Neutrophil (primary cell): Measurements from ENCODE around the gene MINDY4B.

ENCODE experiments used
- H3K27ac ChIP-seq: fragments of 200-600 bp; sonication (generic); 2 replicates; pipeline ENCODE4 v1.5.1; 2016; ENCODE audit warnings: mild to moderate bottlenecking, moderate library complexity
- H3K27me3 ChIP-seq: fragments of 200-600 bp; sonication (generic); 2 replicates; pipeline ENCODE4 v1.6.0; 2016; ENCODE audit warnings: mild to moderate bottlenecking
- H3K36me3 ChIP-seq: fragments of 200-600 bp; sonication (generic); 2 replicates; pipeline ENCODE4 v1.5.1; 2017
- H3K4me1 ChIP-seq, 2 experiments: fragments of 200-600 bp in 1 of 2; sonication (generic) in 1 of 2; 1 replicate in 1 of 2; 2 replicates in 1 of 2; pipeline versions ENCODE4 v1.5.1 to v1.6.1; 2013 to 2016; ENCODE audit warnings: low read depth in 1 of 2, low read length in 1 of 2, mild to moderate bottlenecking in 1 of 2, moderate library complexity in 1 of 2; ENCODE audit not compliant: control insufficient read depth in 1 of 2, insufficient read depth in 1 of 2
- H3K4me3 ChIP-seq, 2 experiments: fragments of 200-600 bp in 1 of 2; sonication (generic) in 1 of 2; 1 replicate in 1 of 2; 2 replicates in 1 of 2; pipeline ENCODE4 v1.5.1; 2013 to 2016; ENCODE audit warnings: low read depth in 1 of 2, low read length in 1 of 2, mild to moderate bottlenecking in 1 of 2, moderate library complexity in 1 of 2
- H3K9me3 ChIP-seq: fragments of 200-600 bp; sonication (generic); 2 replicates; pipeline ENCODE4 v1.5.1; 2016
- TF ChIP-seq, protein P1 (sequence below): fragments of 200-600 bp; sonication (generic); IDR thresholded peaks from 2 replicates; pipeline ENCODE4 v1.5.1; 2016; ENCODE audit warnings: antibody characterized with exemption

MINDY4B gene

GRCh38 chr3:150925751-150926201 lies 20.5 kb upstream of the MINDY4B start:
- Histone ChIP-seq H3K27me3 (no peaks in the 10 kb centered on the region), H3K27ac (peak overlapping the region; percentile 64), H3K9me3 (no peaks in the 10 kb centered on the region), H3K4me1 (peaks cover 14 to 24% of the 10 kb centered on the region in 2 experiments), H3K36me3 (no peaks in the 10 kb centered on the region), H3K4me3 (peak overlapping the region; percentile 50 to 65)
- TF ChIP-seq, protein P1, sequence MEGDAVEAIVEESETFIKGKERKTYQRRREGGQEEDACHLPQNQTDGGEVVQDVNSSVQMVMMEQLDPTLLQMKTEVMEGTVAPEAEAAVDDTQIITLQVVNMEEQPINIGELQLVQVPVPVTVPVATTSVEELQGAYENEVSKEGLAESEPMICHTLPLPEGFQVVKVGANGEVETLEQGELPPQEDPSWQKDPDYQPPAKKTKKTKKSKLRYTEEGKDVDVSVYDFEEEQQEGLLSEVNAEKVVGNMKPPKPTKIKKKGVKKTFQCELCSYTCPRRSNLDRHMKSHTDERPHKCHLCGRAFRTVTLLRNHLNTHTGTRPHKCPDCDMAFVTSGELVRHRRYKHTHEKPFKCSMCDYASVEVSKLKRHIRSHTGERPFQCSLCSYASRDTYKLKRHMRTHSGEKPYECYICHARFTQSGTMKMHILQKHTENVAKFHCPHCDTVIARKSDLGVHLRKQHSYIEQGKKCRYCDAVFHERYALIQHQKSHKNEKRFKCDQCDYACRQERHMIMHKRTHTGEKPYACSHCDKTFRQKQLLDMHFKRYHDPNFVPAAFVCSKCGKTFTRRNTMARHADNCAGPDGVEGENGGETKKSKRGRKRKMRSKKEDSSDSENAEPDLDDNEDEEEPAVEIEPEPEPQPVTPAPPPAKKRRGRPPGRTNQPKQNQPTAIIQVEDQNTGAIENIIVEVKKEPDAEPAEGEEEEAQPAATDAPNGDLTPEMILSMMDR: peak; percentile 38

DNA sequence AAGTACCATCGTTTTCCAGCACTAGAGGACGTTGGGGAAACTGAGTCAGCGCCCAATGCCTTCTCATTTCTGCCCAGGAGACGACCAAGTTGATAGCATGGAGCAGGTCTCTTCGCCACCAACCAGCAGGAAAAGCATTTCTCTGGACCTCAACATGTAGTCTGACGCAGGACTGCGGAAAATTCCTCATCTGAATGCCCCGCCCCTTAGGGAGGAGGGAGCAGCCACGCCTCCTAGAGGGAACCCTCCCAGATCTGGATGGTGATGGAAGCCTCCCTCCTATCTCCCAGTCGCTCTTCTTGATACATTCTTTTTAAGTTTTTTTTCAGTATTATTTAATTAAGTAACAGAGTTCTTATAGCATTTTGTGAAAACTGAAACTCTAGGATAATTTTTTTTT lies 17.4 kb upstream of the MINDY4B start:
- TF ChIP-seq, protein P1: no peak
- Histone ChIP-seq H3K9me3 (no peaks in the 10 kb centered on the region), H3K36me3 (no peaks in the 10 kb centered on the region), H3K27me3 (no peaks in the 10 kb centered on the region), H3K4me1 (peaks cover 14 to 24% of the 10 kb centered on the region in 2 experiments), H3K27ac (no peak overlapping the region), H3K4me3 (no peak overlapping the region)

DNA sequence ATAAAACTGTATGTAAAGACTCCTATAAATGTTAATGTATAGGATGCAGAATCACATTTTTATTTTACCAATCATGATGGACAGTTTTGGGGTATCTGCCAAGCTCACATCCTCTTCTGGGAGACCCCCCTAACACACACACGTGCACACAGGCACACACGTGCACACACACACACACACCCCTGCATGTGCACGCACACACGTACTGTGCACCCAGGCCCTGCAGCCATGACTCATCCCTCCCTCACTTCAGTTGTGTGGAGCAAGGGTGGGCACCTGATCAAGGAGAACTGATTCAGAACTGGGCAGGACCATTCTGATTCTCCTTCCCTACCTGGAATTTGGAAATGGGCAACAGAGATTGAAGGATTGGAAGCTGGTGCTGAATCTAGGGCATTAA lies 16.0 kb upstream of the MINDY4B start:
- Histone ChIP-seq H3K4me3 (no peak overlapping the region), H3K27ac (no peak overlapping the region), H3K36me3 (no peaks in the 10 kb centered on the region), H3K9me3 (no peaks in the 10 kb centered on the region), H3K4me1 (peaks cover 14 to 21% of the 10 kb centered on the region in 2 experiments), H3K27me3 (no peaks in the 10 kb centered on the region)
- TF ChIP-seq, protein P1: no peak

GRCh38 chr3:150920236-150920635 lies 15.0 kb upstream of the MINDY4B start:
- no peaks in the 10 kb centered on the region for H3K27me3 ChIP-seq
- no peaks in the 10 kb centered on the region for H3K36me3 ChIP-seq
- H3K4me1 ChIP-seq: peaks cover 5 to 11% of the 10 kb centered on the region in 2 experiments
- TF ChIP-seq, protein P1: no peak
- no peaks in the 10 kb centered on the region for H3K9me3 ChIP-seq
- H3K4me3 ChIP-seq: no peak overlapping the region
- H3K27ac ChIP-seq: no peak overlapping the region

DNA sequence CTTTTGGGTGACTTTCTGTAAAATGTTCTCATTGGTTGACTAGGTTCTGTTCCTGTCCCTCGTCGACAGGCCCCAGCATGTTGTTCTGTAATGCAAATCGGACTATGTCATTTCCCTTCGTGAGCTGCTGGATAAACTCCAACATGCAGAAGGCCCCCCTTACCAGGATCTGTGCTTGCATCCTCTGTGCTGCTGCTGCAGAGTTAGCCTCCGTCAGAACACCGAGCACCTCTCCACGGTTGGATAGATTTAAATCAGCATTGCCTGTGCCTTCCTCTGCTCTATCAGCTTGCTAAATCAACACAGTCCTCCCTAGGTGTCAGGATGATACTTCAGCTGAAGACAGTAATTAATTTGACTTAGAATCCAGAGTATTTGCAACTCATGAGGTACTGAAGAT lies 12.7 kb upstream of the MINDY4B start:
- Histone ChIP-seq H3K4me3 (no peak overlapping the region), H3K36me3 (no peaks in the 10 kb centered on the region), H3K4me1 (no peaks in the 10 kb centered on the region), H3K27me3 (no peaks in the 10 kb centered on the region), H3K27ac (no peak overlapping the region), H3K9me3 (no peaks in the 10 kb centered on the region)
- TF ChIP-seq, protein P1: no peak
